GM12864 (cell line): Measurements from ENCODE around the gene EYS.

Experiments
- DNase-seq: peaks from one replicate; pipeline ENCODE4 v3.0.0-alpha.2; 2011; ENCODE audit warnings: low read depth
- H3K4me3 ChIP-seq: 2 replicates; pipeline ENCODE4 v1.5.1; 2011; ENCODE audit warnings: mild to moderate bottlenecking, low read depth, low read length, control low read depth
- TF ChIP-seq, protein P1 (sequence below): IDR thresholded peaks from 2 replicates; pipeline ENCODE4 v1.5.1; 2011; ENCODE audit warnings: low read depth, mild to moderate bottlenecking, moderate library complexity, low read length, control low read depth, inconsistent platforms; ENCODE audit errors: missing control alignments

EYS gene

DNA sequence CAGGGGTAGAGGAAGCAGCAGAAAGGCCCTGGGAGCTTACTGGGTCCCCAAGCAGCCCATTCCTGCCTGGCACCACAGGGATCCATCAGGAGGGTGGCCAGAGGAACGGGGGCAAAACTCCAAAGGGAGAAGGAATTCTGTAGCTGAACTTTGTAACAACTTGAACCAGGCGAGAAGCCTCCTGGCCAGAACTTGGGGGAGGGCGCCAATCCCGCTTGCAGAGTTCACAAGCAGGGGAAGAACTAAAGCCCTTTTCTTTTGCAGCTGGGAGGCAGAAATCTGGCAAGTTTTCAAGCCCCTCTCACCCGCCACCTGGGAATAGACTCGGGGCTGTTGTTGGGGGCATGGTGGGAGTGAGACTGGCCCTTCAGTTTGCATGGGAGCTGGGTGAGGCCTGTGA is 1882.3 kb downstream of the EYS start:
- DNase-seq, result no peak
- TF ChIP-seq, protein P1, sequence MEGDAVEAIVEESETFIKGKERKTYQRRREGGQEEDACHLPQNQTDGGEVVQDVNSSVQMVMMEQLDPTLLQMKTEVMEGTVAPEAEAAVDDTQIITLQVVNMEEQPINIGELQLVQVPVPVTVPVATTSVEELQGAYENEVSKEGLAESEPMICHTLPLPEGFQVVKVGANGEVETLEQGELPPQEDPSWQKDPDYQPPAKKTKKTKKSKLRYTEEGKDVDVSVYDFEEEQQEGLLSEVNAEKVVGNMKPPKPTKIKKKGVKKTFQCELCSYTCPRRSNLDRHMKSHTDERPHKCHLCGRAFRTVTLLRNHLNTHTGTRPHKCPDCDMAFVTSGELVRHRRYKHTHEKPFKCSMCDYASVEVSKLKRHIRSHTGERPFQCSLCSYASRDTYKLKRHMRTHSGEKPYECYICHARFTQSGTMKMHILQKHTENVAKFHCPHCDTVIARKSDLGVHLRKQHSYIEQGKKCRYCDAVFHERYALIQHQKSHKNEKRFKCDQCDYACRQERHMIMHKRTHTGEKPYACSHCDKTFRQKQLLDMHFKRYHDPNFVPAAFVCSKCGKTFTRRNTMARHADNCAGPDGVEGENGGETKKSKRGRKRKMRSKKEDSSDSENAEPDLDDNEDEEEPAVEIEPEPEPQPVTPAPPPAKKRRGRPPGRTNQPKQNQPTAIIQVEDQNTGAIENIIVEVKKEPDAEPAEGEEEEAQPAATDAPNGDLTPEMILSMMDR, result no peak
- no peak overlapping the region for H3K4me3 ChIP-seq

DNA sequence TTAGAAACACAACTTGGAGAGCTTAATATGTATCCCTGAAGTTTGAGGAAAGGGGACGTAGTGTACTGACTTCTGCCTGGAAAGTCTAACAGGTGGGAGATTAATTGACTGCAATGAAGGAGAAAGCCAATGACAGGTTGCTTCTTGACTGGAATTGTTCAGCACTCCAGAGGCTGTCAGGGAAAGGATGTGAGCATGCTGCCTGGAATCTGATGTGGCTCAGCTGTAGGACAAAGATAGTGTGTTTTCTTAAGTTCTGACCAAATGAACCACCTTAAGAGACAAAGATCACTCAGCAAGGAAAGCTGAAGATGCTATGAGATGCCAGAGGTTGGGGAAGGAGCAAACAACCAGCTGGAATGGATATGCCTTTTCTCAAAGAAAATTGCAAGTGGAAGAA is 1885.6 kb downstream of the EYS start:
- DNase-seq, result no peak
- TF ChIP-seq, protein P1, result no peak

DNA sequence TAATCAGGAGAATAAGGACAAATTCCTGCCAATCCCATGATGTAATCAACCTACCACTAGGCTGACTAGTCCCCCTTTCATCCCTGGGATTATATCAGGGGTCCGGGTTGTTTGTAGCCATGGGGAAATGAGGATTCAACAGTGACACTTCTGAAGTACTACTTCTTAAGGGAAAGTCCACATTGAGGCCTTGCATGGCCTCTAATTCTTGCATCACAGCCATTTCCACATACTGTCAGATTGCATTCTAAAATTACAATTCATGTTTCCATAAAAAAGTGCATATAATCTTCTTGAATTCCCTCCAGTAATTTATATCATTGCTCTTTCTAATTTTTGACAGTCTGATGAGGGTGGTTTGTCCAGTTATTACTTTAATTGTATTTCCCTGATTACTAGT is 1887.2 kb downstream of the EYS start:
- DNase-seq, result no peak
- H3K4me3 ChIP-seq, result no peak overlapping the region
- TF ChIP-seq, protein P1, result no peak

More for the DNA sequence above, 1885.6 kb downstream of the EYS start:
- no peak overlapping the region for H3K4me3 ChIP-seq

DNA sequence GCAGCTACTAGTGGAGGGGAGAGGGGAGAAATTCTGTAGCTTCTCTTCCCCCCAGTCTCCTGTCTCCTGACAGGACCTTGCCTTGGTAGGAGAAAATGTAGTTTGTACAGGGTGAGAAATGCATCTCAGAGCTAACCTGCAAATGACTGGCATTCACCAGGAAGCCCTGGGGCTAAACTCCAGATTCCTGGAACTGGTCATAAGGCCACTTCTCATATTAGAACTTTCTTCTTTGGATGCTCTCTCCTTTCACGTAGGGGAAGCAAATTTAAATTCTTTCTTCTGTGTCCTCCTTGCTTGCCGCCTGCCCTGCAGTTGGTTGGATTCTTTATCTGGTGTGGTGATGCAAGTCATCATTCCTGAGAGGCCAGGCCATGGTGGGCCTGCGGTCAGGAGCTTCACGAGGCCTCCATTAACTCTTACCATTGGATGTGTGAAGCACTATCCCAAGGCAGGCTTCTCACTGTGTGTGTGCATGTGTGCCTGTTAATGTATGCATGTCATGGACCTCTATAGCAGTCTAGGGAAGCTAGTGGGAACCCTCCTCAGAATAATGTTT is 1889.5 kb downstream of the EYS start:
- TF ChIP-seq, protein P1, result no peak
- no peak for DNase-seq

DNA sequence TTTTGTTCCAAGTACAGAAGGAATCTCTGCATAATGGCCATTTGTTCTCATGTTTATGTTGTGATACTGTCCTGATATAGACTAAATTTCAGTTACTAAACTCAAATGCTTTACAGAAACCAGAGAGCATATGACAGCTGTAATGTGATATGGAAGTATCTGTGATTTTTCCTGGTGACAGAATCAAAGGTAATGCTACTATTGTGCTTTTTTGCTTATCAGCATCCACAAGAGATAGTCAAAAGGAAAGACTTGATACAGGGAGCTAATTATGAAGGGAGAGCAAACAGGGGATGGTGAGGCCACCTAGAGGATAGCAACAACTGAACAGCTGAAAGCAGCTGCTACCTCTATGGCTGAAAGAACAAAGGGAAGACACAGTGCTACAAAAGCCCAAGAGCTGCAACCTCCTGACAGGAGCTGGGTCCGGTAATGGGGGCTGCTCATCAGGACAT is 1890.0 kb downstream of the EYS start:
- TF ChIP-seq, protein P1, result peak; percentile 33
- no peak for DNase-seq
- H3K4me3 ChIP-seq, result no peak overlapping the region

More for the DNA sequence above, 1889.5 kb downstream of the EYS start:
- H3K4me3 ChIP-seq, result no peak overlapping the region

DNA sequence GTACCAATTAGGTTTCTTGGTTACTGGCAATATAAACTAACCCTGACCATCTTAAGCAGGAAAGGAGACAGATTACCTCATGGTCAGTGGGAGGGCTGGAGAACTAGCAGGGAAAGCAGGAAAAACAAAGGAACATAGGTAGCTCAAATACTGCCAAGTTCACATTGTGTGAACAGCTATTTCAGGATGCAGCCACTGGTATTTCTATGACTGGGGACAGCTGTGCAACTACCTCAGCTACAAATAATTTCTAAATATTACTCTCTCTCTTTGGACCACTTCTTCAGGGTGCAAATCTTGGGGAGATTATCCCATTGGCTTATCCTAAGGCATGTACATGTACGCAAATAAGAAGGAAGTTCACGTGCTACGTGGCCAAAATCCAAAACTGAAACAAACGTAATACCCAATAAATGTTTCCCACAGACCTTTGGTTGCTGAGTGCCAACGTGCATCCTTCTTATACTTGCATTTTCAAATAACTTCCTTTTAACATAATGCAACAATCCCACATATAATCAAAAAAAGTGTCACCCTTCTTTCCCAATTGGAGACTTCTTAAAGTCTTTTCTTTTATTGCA is 1890.5 kb downstream of the EYS start:
- TF ChIP-seq, protein P1, result no peak
- no peak overlapping the region for H3K4me3 ChIP-seq
- no peak for DNase-seq

DNA sequence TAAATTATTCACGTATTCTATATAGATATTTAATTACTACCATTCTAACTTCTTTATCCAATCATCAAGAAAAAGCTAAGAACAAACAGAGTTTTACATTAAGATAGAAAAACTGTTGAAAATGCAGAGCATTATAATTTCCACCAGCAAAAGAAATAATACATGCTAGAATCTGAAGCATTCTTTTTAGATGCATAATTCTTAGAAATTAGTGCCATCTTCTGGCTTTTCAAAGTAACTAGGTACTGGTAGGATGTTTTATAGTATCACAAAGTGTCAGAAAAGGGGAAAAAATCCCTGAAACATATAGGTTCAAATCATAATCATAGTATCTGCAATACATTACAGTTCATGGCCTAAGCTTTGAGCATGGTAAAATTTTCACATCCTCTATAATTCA is 1892.6 kb downstream of the EYS start:
- no peak overlapping the region for H3K4me3 ChIP-seq
- TF ChIP-seq, protein P1, result no peak
- DNase-seq, result no peak
